ENCODE results near the gene UTP14A.
"Not testable (repeated sequence)": the region's sequence is repeated elsewhere in the genome, so short reads cannot be mapped to it uniquely, and the experiment has no call there.

The UTP14A gene

DNA sequence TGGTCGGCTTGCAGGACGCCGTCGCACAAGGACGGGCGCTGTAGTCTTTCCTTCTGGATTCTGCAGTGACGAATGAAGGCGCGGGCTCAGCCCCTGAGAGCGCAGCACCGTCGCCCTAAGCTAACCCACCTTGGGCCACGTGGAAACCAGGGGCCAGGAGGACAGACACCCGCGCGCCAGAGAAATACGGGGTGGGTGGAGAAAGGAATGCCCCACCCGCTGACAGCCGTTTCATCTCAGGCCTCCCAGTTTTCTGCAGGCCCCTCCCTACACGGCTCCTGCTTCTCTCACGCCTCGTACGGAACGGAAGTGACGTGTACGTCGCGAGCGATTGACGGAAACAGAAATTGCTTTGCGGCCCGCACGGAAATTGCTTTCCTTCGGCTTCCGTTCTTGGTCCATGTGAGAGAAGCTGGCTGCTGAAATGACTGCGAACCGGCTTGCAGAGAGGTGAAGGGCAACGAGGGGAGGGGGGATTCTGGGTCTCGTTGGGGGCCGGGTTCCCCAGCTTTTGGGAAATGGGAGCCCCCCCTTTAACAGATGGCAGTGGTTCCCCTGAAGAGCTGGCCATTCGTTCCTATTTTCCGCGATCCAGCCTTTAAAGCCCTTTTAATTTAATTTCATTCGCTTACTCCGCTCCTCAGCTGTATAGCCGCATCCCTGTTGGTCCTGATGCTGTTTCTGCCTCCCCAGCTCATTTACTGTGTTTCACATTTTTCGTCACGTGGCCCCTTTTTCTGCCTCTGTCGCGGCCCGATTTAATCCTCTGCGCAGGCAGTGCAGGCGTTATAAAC lies at the start of gene UTP14A:
UTP14A (plus strand) TSS at position 378 of the 794 bp plus-strand sequence; CDS start at position 425, 47 bp downstream.
- DNase-seq, result peak; percentile 65

DNA sequence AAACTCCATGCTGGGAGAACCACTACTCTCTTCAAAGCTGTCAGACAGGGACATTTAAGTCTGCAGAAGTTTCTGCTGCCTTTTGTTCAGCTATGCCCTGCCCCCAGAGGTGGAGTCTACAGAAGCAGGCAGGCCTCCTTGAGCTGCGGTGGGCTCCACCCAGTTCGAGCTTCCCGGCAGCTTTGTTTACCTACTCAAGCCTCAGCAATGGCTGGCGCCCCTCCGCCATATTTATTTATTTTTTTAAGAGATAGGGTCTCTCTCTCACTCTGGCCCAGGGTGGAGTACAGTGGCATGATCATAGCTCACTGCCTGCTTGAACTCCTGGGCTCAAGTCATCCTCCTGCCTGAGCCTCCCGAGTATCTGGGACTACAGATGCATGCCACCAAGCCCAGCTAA lies 46.8 kb upstream of the UTP14A start:
- DNase-seq, result not testable (repeated sequence)

GRCh38 chrX:129866321-129866720 lies 39.6 kb upstream of the UTP14A start:
- DNase-seq, result not testable (repeated sequence)

GRCh38 chrX:129872524-129872923 lies 33.4 kb upstream of the UTP14A start:
- DNase-seq, result no peak

DNA sequence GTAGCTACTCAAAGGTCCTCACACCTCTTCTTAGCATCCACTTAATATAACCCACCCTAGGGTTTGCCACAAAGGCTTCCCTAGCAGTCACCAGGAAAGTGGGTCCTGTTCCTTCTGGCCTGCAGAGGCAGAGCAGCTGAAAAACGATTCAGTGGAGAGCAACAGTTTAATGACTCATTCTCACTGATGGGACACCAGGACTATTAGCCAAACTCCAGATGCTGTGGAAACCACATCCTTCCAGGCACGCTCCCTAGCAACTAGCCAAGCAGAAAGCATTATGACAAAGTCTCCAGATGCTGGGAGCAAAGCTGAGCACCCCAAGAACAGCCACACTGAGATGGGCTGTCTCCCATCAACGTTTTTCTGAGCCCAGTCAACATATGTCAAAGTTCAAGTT lies 30.3 kb upstream of the UTP14A start:
- DNase-seq, result no peak

DNA sequence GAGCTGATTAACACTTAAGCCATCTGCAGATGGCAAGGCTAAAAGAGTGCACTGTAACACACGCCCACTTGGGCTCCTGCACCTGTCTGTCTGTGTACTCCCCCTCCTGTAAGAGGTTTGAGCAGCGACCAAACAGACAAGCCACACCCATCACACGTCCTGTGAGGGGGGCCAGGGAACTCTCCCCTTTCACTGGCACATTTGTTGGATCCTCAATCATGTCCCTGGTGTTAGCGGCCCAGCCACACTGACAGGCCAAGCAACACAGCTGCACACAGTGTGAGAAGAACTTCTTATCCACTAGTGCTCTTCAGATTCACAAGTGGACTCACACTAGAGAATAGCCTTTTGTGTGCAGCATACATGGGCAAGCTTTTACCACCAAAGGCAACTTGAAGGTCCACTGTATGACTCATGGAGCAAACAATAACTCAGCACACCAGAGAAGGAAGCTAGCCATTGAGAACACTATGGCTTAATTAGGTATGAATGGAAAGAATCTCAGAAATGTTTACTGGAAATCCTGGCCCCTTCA lies 29.1 kb upstream of the UTP14A start:
- DNase-seq, result peak; percentile 70

DNA sequence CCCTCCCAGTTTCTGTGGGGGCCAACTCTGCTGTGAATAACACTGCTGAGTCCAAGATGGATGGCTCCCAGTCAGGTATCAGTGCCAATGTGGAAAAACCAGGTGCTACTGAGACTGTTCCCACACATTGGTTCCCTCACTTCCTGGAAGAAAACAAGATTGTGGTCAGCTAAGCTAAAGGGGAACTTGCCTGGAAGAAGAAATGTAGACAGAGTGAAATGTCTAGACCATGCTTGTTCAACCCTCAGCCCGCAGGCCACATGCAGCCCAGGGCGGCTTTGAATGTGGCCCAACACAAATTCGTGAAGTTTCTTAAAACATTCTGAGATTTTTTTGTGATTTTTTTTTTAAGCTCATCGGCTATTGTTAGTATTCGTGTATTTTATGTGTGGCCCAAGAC lies 28.6 kb upstream of the UTP14A start:
- DNase-seq, result no peak

DNA sequence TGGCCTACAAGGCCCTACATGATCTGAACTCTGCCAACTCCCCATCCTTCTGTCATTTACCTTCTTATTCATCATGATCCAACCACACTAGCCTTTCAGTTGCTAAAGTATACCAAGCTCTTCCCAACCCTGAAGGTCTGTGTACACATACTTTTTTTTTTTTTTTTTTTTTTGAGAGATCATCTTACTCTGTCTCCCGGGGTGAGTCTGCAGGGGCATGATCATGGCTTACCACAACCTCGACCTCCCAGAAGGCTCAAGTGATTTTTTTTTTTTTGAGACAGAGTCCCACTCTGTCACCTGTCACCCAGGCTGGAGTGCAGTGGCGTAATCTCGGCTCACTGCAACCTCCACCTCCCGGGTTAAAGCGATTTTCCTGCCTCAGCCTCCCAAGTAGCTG lies 5.9 kb upstream of the UTP14A start:
- DNase-seq, result no peak

DNA sequence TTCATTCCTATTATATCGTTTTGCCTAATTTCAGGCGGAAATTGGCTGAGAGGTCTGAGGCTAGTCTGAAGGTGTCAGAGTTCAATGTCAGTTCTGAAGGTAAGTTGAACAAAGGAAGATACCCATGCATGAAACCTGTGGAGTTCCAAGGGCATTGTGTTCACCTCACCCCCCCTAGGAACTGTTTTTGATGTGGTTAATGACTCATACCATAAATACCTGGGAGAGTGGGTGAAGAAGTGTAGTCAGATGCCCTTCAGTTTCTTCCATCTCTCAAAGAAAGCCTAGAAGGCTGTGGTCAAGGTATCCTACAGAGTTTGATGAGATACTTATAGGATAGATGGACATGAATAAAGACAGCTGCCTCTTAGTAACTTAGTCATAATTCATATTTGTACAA lies 2.7 kb downstream of the UTP14A start:
- DNase-seq, result no peak

- DNase-seq, result no peak
These were observed 19.5 kb downstream of the UTP14A start for GRCh38 chrX:129925305-129926092.

DNA sequence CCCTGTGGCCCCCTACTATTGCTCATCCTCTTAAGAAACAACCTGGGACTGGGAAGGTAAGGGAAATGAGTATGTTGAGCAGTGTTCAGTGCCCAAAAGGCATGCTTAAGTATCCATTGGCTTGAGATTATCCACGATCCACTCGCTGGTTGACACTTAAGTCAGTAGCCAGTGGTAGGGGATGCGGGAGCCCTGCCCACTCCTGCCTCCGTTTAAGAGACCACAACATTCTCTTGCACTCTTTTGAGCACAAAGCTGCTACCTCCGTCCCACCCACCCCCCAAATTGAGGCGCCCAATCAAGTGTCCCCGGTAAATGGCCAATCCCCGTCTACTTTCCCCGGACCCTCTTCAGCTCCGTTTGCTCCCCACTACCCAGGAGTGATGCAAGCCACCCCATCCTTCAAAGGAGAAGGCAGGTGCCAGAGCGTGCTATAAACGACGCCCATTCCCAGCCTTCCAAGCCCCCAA lies 25.0 kb downstream of the UTP14A start:
- no peak for DNase-seq

DNA sequence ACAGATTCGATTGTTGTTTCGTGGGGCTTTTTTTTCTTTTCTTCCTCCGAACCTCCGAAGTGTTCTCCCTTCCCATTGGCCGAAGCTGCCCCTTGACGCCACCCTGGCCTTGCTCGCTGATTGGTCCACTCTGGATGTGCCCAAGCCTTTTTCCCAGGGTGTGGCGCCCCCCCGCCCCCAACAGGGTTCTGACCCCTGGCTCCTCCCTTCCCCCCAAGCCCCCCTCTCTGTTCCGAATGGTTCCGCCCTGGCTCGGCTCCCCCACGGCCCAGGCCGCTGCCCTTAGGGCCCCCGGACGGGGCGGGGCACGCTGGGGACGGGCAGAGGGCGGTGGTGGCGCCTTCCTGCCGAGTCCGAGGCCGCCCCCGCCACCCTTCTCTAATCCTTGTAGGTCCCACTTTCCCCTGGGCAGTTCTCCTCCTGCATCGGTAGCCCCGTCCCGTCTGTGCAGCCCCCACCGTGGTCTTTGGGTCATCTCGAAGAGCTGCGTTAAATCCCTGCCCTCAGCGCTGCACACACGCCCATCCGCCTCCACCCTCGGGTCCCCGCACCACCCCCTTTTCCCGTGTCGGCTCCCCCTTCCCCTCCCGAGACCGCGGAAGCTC lies 25.5 kb downstream of the UTP14A start:
- no peak for DNase-seq

DNA sequence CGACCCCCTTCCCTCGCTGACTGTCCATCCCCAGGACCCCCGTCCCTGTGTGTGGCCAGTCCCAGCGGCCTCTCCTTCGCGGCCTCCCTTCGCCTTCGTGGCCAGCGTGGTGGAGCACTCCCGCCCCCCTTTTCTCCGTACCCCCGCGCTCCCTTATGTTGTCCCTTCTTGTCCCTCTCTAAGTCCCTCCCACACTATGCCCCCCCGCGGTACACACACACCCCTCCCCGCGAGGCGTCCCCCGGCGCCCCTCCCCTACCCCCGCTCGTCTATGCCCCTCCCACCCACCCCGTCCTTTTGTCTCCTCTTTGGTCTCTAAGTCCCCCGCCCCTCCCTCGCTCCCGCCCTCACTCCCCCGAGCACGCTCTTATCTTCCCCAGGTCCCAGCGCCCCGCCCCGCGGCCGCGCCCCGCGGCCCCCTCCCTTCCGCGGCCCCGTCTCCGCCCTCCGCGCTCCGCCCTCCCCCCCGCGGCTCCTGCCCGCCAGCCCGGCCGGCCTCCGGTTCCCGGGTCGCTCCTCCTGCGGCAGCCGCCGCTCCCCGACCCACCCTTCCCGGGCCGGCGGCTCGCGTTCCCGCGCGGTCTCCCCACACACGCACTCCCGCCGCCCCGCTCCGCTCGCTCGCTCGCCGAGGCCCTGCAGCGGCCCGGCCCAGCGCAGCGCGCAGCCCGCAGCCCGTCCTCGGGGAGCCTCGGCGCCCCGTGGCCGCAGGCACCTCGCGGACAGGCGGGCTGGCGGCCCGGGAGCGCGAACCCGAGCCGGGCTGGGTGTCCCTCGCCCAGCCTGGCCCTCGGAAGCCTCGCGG lies 26.3 kb downstream of the UTP14A start:
- peak; percentile 36 for DNase-seq

DNA sequence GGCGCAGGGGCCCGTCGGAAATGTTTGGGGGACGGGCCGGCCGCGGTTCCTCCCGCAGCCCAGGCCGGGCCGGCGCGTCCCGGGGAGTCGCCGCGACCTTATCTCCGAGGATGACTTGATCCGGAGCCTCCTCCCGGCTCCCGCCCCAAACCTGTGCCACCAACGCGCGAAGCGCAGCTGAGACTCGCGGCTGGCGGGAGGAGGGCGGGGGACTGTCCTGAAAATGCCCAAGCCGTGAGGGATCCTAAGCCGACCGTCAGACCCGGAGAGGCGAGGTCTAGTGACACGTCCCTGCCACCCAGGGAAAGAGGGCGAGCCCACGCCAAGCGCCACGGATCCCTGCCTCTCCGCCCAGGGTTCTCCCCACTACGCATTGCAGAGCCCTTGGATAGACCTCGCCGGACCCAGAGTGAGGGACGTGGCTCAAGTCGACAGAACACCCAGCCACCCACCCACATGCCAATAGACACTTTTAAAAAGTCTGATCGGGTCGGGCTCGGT lies 26.9 kb downstream of the UTP14A start:
- DNase-seq, result no peak

DNA sequence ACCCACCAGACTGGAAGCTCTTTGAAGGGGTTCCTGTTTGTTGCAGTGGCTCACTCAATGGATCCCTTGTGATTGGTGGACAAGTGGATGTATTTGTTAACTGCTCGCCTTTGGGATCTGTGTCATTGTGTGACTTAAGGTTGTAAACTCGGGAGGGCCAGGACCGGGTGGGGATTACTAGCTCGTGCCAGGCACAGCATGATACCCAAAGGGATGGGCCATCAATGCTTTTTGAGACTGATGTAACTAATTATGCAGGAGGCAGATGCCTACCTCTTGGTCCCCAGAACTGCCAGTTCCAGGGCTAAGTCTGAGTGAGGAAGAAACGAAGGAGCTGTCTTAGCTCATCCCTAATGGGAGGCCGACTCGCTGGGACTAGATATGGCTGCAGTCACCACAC lies 27.7 kb downstream of the UTP14A start:
- no peak for DNase-seq

DNA sequence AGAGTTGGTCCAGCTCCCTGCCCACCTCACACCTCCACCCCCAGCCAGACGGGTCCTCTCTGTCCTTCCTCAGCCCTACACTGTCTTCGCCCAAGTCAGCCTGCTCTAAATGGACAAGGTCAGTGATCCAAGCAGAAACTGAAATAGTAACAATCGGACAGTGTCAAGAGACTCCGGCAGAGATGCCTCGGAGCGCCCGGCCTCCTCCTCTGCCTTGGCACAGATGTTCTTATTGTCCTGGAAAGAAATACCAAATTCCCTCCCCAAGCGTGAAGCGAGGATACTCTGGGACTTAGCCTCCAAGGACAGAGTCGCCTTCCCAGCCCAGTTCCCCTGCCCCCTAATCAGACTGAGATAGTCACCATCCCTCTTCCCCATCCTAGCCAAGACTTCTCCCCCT lies 28.5 kb downstream of the UTP14A start:
- no peak for DNase-seq

GRCh38 chrX:129934952-129935351 lies 29.0 kb downstream of the UTP14A start:
- no peak for DNase-seq

- DNase-seq, result no peak
These were observed 32.1 kb downstream of the UTP14A start for GRCh38 chrX:129938081-129938480.

GRCh38 chrX:129939986-129940385 lies 34.0 kb downstream of the UTP14A start:
- no peak for DNase-seq

DNA sequence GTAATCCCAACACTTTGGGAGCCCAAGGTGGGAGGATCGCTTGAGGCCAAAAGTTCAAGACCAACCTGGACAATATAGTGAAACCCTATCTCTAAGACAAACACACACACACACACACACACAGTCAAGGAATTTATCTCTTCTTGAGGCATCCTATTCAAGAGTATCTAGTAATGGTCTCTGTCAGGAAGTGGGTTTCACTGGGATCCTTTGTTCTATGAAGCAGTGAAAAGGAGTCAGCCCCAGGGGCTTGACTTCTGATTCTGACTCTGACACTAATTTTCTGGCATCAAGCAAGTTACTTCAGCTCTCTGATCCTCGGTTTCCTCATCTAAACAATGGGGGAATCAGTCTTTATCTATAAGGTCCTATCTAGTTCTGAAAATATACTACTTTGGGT lies 34.8 kb downstream of the UTP14A start:
- DNase-seq, result no peak

DNA sequence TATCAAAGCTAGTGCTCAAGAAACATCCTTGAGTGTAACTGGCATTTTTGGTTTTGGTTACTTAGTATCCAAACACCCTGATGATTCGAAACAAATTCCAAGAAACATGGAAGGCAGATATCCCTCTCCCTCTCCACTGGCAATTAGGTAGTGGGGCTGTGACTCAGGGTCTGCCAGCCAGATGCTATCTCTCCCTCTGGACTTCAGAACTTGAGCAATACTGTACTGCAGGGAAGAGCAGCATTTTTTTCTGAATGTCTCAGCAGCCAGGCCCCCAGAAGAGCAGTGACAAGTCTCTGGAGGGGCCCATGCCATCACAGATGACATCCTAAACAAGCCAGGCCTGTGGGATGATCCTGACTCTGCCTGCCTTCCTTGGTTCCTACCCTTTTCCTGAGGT lies 39.2 kb downstream of the UTP14A start:
- DNase-seq, result no peak

DNA sequence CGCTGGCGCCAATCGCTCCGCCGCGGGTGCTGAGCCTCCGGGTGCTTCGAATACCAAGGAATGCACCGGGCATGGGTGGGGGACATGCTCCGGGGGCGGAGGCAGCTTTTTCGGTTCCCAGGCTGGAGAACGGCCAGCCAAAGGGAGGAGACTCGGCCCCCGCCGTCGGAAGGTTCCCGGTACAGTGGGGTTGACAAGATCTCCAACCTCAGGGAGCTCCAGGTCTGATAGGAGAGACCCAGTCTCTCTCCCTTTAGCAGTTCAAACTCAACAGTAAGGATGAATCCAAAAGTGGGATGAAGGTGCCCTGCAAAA lies 47.3 kb downstream of the UTP14A start:
- DNase-seq, result no peak

GRCh38 chrX:129953881-129954280 lies 47.9 kb downstream of the UTP14A start:
- no peak for DNase-seq

All from NCI-H187 treated with DMSO at 0.1 percent for 48 hours (cell line).